NCI-H128 (cell line): Measurements from ENCODE around the gene OXCT1.
"Not testable (repeated sequence)": the region's sequence is repeated elsewhere in the genome, so short reads cannot be mapped to it uniquely, and the experiment has no call there.

Source experiments
- DNase-seq: peaks from one replicate; lab custom pipeline; 2025; ENCODE audit not compliant: unreplicated experiment; lab: John Stamatoyannopoulos, UW

The OXCT1 gene

GRCh38 chr5:41728281-41728680, 141.9 kb downstream of the OXCT1 start:
- no peak for DNase-seq

GRCh38 chr5:41722359-41722950, 147.8 kb downstream of the OXCT1 start:
- no peak for DNase-seq

- no peak for DNase-seq
Measured at GRCh38 chr5:41721516-41721915, 148.7 kb downstream of the OXCT1 start.

GRCh38 chr5:41716382-41716781, 153.8 kb downstream of the OXCT1 start:
- DNase-seq = no peak

- DNase-seq = not testable (repeated sequence)
Measured at GRCh38 chr5:41714446-41714845, 155.8 kb downstream of the OXCT1 start.

DNA sequence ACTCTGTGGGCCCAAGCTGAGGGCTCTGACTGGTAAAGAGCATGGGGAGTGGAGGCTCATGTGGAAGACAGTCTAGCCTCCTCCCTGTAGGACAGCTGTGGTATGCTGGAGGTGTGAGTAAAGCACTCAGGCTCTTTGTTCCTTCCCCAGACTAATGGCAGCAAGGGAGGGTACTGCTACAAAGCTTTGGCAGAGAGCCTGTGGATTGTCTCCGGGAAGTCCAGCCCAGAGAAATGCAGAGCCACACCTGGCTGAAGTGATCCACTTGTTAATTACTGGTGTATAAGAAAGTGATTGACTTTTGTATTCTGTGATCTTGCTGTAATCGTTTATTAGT, 161.7 kb downstream of the OXCT1 start:
- DNase-seq = no peak

DNA sequence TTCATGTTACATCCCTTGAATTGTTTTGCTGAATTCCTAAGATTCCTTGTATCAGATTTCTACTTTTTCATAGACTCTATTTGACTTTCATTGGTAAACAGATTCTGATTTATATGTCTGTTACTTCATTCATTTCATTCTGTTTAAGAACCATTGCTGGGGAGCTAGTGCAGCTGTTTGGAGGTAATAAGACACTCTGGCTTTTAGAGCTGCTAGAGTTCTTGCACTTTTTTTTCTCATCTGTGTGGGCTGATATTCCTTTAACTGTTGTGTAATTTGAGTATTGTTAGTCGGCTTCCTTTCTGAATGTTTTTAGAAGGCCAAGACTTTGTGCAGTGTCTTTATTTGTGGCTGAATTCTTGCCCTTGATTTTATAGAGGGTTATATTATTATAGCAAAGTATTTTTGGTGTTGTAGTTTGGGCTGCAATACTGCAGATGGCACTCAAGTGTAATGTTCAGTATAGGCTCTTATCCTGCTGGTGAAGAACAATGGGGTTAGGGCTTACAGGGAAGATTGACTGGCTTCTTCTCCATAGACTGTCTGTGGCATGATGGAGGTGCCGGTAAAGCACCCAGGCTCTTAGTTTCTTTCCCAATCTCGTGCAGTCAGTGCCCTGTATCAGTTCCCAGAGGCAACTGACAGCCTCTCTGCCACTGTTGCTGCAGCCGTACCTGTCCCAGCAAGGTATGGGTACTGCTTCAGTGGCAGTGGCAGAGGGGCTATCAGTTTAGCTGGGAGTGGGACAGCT, 162.2 kb downstream of the OXCT1 start:
- no peak for DNase-seq

DNA sequence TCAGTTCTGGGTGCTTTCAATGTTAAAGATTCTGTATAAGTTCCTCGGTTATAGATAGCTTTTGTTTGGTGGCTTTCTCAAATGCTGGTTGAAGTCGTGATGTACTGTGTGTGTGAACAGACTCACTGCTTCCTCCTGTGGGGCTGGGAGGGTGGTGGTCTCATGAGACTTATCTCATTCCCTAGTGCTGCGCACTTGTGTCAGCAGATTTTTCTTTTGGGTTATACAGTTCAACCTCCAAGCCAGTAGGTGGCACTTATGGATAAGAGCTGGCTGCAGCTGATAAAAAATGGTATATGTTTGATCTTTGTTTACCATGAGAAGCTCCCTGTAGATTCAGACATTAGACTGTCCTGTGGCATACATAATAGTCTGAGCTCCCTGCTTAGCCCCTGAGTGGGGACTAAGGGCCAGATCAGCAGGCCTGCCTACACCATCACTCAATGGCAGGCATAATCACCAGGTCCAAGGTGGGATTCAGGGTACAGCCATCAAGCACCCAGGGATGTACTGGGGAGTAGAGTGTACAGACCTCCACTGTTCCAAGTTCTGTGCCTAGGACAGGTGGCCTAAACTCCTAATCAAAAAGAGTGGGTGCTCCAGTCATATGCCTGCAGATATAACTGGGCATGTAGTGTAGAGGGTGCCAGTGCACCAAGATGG, 174.2 kb downstream of the OXCT1 start:
- no peak for DNase-seq

GRCh38 chr5:41686767-41687166, 183.5 kb downstream of the OXCT1 start:
- DNase-seq = no peak

- no peak for DNase-seq
Measured at GRCh38 chr5:41686191-41686590, 184.0 kb downstream of the OXCT1 start.

GRCh38 chr5:41683181-41683580, 187.0 kb downstream of the OXCT1 start:
- no peak for DNase-seq

DNA sequence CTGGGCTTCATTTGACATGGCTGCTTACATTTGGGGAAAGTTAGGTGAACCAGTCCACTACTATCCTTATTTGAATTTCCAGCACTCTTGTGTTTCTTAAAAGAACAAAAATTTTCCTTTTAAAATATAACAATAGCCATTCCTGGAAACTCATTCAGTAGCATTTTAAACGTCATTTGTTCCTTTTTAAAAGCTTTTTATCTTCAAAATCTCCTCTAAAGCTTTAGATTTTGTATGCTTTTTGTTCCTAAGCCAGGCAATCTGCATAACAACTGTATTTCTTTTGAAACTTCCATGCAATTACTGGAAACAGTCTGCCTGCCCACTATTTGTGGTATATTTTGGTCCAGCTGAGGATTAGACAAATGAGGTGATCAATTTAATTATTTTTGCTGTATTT, 187.6 kb downstream of the OXCT1 start:
- no peak for DNase-seq

DNA sequence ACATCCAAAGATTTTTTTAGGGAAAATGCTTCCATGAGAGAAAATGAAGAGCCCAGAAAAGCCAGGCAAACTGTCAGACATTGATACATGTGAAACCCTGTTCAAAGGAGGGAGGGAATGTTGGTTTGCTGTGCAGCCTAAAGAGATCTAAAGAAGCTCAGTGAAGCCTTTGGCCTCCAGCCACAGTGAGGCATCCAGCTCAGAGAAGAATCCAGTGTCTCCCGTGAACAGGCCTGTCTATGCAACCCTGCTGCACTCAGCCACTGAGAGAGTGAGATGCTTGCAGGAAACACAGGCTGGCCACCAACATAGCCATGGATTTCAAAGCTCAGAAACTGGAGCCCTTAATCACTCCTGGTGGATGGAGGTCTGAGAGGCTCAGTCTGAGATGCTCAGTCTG, 188.4 kb downstream of the OXCT1 start:
- DNase-seq = no peak
